HG02623 (cell line): ENCODE data around the gene LEMD1.
"Not testable (repeated sequence)": the region's sequence is repeated elsewhere in the genome, so short reads cannot be mapped to it uniquely, and the experiment has no call there.

Source experiments
- ATAC-seq: cut with Tn5 transposase; IDR thresholded peaks from one replicate; pipeline ENCODE4 v1.9.1; 2021; ENCODE audit warnings: moderate library complexity; ENCODE audit not compliant: unreplicated experiment

Gene LEMD1

GRCh38 chr1:205447457-205448341 lies 25.8 kb upstream of the LEMD1 start:
- no peak for ATAC-seq

GRCh38 chr1:205446828-205447227 lies 25.0 kb upstream of the LEMD1 start:
- ATAC-seq = no peak

DNA sequence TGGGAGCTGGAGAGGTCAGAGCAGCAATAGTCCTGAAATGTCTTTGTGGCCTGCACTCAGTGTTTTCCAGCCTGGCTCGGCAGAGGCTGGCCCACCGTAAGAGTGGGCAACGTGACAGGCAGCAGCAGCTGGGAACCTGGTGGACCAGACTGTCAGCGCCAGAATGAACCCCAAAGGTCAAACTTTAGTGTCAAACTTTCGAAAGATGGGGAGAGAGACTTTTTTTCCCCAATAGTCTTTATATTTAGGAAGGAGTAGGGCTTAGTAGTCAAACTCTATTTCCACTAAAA lies 23.7 kb upstream of the LEMD1 start:
- ATAC-seq = no peak

GRCh38 chr1:205444931-205445645 lies 23.2 kb upstream of the LEMD1 start:
- ATAC-seq = no peak

DNA sequence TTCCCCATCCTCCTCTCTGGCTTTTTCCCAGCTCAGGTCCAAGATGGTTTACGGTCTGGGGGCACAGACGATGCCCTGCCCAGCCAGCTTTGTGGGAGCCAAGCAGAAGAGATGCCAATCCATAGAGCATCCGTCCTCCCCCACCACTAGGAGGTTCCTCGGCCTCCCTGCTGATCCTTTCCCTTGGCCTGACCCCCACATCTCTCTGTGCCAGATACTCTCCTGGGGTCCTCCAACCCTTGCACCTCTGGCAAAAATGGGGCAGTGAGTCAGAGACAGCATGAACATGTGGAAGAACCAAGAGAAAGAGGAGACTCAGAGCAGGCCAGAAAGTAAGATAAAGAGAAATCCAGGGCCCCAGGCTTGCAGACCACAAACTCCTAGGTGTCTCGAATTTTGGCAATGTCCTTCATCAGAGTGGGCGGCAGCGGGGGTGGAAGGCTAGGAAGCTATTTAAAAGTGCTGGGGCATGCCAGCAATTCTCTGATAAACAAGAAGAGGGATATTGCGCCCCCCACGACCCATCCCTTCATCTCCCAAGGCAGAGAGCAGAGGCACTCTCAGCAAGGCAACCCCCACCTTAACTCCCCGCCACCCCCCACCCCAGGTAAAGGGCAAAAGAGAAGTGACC lies 22.6 kb upstream of the LEMD1 start:
- ATAC-seq = no peak

DNA sequence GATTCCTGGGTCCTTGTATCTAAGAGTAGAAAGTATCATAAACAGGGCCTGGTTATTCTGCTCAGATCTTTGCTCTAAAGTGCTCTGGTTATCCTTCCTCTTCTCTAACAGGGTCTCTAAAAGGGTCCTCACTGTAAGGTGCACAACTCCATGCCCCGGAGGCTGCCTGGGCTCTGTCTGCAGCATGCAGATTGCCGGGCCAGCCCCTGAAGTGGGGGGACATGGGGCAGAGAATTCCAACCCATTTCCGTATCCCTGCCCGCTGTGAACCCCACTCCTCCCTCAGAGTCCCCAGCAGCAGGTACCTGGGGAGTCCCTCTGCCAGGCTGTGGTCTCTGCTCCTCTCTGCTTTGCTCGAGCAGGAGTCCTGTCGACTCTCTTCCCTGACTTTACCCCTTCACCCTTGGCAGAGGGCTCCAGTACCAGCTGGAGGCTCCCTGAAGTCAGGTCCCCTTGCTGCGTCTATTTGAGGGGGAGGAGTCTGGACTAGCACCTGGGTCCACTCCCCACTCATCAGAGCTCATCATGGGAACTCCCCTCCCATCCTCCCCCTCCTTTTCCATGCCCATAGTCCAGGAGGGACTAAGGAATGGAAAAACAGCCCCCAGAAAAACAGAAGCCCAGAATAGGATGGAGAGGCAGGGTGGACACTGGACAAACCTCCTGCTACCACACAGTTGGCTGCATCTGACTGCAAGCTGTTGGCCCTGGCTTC lies 21.9 kb upstream of the LEMD1 start:
- no peak for ATAC-seq

DNA sequence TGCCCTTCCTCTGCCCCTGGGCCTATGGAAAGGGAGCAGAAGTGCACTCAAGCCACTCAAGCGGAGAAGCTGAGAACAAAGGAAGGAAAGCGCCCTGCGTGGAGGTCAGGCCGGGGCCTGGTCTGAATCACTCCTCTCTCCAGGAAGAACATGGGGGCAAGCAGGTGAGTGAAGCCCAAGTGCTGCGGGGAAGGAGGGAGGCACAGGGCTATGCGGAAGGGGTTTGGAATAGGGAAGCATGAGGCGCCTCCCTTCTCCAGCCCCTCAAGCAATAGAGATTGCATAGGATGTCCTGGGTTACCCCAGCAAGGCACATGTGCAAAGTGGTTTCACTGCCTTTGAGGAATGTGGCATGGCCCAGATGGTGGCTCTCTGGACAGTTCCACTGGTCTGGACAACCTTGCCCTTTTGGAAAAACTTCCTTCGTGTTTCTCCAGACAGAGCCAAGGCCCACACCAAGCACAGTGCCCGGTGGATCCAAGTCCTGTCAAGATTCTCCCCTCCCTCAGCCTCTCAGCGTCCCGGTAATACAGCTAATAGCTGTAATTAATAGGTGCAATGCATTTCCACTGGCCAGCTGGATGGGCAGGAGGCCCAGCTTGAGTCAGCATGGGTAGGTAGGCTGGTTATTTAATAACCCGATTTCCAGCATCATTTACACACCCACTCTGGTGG lies 20.3 kb upstream of the LEMD1 start:
- no peak for ATAC-seq

DNA sequence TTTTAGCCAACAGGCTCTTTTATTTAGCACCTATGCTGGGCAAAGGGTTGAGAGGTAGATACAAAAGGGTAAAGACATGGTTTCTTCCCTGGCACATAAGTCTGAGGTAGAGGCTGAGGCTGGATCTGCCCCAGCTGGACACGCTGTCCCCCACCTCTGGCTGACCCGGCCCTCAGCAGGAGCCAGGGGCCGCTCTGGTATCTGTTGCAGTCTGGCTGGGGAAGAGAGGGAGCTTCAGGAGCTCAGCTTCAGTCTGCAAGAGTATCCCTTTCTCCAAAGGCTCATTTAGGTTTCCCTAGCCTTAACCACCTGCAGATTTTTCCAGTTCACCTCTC lies 19.8 kb upstream of the LEMD1 start:
- ATAC-seq = no peak

GRCh38 chr1:205441318-205441633 lies 19.4 kb upstream of the LEMD1 start:
- ATAC-seq = no peak

DNA sequence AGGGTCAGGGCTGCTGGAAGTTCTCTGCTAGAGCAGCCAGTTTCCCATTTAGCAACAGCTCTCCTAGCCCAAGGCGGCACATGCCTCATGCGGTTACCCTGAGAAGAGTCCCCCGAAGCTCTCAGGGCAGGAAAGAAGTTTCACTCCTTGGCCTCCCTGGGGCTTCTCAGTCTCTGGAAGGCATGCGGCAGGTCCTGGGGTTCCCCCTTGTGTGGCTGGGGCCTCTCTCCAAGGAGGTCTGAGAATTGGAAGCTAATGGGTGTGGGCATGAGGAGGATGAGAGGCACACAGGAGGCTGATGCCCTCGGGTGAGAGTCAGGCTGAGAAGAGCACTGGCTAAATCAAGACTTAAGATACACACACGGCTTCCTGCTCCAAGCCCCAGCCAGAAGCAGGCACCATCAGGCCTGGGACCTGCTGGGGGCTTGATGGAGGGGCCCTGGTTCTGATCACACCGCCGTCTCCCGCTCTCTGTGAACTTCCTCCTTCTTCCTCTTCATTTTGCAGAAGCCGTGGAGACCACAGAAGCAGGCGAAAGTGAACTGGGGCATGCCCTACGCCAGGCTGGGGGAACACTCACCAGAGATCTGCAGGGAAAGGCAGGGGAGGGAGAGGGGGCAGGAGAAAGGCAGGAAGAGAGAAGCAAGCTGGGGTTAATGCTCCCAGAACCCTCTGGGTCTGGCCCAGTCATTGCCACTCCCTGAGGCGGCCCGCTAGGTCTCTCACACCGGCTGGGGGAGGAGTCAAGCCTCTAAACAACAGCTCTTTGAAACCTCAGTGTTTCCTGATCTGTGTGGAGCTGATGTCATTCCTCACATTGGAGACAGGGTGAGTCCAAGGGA lies 18.8 kb upstream of the LEMD1 start:
- no peak for ATAC-seq

GRCh38 chr1:205440121-205440475 lies 18.2 kb upstream of the LEMD1 start:
- no peak for ATAC-seq

- no peak for ATAC-seq
Measured at GRCh38 chr1:205438213-205439158, 16.6 kb upstream of the LEMD1 start.

GRCh38 chr1:205437570-205437969 lies 15.7 kb upstream of the LEMD1 start:
- no peak for ATAC-seq

- ATAC-seq = no peak
Measured at GRCh38 chr1:205436776-205437410, 15.0 kb upstream of the LEMD1 start.

DNA sequence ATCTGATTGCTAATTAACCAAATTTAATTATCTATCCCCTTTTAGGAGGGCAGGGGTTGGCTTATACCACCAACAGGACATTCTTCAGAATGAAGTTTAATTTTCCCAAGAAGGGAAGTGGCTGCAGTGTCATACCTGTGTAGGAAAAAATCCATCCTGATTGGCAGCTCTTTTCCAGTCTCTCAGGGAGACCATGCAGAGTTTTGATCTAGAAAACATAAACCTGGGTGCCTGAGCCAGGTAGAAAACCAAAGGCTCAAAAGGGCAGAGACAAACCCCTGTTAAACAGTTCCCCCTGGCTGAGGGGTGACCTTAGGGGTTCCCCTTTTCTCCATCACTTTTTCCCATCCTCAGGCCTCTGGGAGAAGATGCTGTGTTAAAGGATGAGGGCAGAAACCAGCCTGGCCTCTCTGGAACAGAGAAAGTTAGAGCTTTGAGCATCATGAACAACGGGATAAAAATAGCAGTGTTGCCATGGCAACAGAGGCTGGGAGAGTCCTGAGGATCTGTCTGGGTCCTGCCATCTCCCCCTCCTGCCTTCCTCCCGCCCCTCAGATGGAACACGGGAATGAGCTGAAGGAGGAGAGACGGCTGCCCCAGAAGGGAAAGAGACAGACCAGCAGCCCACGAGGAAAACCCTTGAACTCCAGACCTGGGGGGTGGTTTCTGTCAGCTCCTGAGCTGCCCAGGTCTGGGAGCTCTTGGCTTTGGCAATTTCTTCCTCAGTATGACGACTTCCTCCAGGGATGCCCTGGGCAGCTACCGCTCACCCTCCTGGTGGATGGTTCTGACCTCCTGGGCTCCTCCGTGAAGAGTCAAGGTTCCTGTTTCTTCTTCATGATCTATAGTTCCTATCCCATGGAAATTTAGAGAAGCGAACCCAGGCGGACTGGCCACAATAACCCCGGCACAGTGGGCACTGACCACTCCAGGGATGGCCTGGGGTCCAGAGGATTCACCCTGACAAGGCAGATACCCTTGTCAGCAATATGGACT lies 14.0 kb upstream of the LEMD1 start:
- no peak for ATAC-seq

GRCh38 chr1:205434738-205435137 lies 12.9 kb upstream of the LEMD1 start:
- ATAC-seq = no peak

GRCh38 chr1:205432692-205433091 lies 10.8 kb upstream of the LEMD1 start:
- ATAC-seq = not testable (repeated sequence)

DNA sequence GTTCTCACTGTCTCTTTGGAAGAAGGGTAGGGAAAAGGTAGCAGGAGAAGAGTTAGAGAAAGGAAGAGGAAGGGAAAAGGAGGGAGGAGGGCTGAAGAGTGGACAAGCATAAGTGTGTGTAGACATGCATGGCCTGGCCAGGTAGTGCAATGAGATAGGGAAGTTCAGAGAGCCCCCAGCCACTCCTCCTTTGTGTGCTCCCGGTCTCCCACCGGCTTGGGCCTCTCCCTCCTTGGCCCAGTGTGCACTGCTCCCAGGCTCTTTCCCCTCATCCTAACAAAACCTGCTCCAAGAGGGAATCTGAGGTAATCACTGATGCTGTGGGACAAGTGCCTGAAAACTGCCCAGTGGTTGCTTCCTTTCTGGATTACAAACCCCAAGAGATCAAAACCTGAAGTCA lies 10.3 kb upstream of the LEMD1 start:
- ATAC-seq = no peak
